Astrocyte (in vitro differentiated cells and primary cell): ENCODE results near the gene IL1B.

Experiments used
- EZH2 ChIP-seq: IDR thresholded peaks from 2 replicates; pipeline ENCODE4 v1.6.1; 2012; ENCODE audit warnings: mild to moderate bottlenecking, low read length, inconsistent platforms; ENCODE audit not compliant: insufficient read depth
- TF ChIP-seq, protein P1 (sequence below): IDR thresholded peaks from 2 replicates; pipeline ENCODE4 v1.5.1; 2011; ENCODE audit warnings: low read depth, mild to moderate bottlenecking, inconsistent platforms, low read length, moderate library complexity; ENCODE audit not compliant: insufficient read depth

DNA sequence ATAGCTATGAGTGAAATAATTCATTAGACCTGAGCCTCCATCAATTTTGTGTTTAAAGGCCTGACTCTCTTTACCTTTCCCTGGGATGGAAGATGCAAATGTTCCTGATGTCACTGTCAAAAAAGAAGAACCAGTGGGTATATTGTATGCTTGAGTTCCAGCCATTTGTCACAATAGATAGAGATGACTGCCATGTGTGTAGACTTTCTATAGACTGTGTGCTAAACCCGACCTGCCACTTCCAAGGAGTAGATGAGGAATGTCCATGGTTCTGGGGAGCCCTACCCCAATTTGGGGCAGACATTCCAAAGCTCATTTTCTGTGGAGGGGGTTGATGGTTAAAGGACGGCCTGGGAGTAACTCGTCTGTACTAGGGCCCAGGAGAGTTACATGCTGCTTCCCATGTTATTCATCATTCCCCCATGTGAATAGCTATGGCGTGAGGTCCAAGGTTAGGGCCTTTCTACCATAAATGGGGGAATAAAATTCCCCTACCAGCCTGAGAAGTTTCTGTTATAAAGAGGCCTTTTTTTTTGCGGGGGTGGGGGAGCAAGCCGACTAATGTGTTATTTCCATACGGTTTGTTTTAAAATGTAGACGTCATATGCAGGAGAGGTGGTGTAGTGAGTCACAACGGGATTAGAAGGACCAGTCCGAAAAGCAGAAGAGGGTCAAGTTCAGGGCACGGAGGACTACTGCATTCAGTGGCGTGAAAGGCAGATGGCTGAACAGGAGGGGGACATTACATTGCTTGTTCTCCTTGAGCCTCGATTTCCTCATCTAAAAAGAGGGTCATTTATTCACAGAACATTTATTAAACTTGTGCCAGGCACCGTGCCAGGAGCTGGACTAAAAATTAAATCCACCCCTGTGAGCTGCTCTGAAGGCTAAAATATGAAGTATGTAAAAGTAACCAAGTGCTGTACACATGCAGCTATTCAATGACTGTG, 24.0 kb downstream of the IL1B start:
- TF ChIP-seq, protein P1, sequence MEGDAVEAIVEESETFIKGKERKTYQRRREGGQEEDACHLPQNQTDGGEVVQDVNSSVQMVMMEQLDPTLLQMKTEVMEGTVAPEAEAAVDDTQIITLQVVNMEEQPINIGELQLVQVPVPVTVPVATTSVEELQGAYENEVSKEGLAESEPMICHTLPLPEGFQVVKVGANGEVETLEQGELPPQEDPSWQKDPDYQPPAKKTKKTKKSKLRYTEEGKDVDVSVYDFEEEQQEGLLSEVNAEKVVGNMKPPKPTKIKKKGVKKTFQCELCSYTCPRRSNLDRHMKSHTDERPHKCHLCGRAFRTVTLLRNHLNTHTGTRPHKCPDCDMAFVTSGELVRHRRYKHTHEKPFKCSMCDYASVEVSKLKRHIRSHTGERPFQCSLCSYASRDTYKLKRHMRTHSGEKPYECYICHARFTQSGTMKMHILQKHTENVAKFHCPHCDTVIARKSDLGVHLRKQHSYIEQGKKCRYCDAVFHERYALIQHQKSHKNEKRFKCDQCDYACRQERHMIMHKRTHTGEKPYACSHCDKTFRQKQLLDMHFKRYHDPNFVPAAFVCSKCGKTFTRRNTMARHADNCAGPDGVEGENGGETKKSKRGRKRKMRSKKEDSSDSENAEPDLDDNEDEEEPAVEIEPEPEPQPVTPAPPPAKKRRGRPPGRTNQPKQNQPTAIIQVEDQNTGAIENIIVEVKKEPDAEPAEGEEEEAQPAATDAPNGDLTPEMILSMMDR = no peak
- TF ChIP-seq EZH2 = no peak
